Measurements from ENCODE around the gene TMEM231.

GRCh38 chr16:75588716-75589115 is 32.7 kb upstream of the TMEM231 start:
- TF ChIP-seq CTCF (IDR thresholded peaks at IDR 0.05; ENCODE audit: low read length) = no peak
- TF ChIP-seq EZH2 (IDR thresholded peaks at IDR 0.05; ENCODE audit: borderline replicate concordance, low read length) = no peak
